Measurements from ENCODE around the gene SURF1.
"Not testable (repeated sequence)": the region's sequence is repeated elsewhere in the genome, so short reads cannot be mapped to it uniquely, and the experiment has no call there.

The SURF1 gene, protein sequence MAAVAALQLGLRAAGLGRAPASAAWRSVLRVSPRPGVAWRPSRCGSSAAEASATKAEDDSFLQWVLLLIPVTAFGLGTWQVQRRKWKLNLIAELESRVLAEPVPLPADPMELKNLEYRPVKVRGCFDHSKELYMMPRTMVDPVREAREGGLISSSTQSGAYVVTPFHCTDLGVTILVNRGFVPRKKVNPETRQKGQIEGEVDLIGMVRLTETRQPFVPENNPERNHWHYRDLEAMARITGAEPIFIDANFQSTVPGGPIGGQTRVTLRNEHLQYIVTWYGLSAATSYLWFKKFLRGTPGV

DNA sequence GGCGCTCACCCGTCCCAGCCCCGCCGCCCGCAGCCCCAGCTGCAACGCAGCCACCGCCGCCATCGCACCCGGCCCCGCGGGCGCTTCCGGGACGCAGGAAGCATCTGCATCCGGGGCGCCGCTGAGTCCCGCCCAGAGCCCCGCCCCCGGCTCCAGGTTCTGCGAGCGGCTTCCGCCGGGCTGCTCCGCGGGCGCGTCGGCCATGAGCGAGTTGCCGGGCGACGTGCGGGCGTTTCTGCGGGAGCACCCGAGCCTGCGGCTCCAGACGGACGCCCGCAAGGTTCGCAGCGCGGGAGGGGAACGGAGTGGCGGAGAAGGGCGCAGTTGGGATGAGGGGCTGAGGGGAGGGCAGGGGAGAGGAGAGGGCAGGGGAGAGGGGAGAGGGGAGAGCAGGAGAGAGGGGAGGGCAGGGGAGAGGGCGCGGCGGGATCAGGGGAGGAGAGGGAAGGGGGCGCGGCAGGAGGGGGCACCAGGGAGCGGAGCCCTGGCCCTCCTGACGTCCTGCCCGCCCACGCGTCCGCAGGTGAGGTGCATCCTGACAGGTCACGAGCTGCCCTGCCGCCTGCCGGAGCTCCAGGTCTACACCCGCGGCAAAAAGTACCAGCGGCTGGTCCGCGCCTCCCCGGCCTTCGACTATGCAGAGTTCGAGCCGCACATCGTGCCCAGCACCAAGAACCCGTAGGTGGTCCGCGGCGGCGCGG is at the start of gene SURF1, which contains the start of gene SURF2:
TSS of gene SURF1 (minus strand) at position 97 of the 701 bp plus-strand sequence. CDS start at position 63, 34 bp downstream.
TSS of gene SURF2 (plus strand) at position 160 of the 701 bp plus-strand sequence. CDS start at position 203, 43 bp downstream.
- no peak for DNase-seq (ENCODE audit: low read depth, low spot score)

DNA sequence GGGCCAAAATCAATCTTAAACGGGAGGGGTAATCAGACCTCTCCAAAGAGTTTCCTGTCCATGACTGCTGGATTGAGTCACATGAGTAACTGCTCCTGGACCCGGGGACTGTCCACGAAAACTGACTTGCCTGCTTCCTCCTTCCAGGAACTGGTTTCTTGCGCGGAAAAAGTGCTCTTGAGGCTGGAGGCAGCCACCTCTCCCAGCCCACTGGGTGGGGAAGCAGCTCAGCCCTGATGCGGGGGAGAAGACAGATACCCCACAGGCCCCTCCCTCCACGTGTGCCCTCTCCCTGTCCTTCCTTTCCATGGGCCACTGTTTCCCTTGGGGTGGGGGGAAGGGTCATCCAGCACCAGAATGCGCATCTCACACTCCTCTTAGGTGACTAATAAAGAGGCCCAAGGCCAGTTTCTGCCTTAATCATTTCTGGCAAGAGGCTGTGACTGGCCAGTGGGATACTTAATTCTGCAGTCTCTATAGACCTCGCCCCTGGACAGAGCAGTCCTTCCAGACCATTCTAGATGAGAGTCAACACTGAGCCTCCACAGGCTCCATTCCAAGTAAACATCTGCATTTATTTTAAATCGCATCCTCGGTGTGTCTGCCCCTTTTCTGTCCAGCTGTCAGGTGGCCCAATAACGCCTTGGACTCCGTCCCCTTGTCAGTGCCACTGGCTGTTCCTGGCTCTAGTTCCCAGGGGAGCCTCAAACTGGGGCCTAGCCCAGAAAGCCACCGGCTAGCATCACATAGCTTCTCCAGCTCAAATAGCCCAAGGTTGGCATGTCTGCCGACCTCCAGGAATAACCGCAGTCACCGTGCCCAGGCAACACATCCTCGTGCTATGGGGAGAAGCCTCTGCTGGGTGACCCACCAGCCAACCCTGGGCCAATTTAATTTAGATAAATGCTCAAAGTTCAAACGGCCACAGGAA is 49.5 kb upstream of the SURF1 start:
- no peak for DNase-seq (ENCODE audit: low read depth, low spot score)

DNA sequence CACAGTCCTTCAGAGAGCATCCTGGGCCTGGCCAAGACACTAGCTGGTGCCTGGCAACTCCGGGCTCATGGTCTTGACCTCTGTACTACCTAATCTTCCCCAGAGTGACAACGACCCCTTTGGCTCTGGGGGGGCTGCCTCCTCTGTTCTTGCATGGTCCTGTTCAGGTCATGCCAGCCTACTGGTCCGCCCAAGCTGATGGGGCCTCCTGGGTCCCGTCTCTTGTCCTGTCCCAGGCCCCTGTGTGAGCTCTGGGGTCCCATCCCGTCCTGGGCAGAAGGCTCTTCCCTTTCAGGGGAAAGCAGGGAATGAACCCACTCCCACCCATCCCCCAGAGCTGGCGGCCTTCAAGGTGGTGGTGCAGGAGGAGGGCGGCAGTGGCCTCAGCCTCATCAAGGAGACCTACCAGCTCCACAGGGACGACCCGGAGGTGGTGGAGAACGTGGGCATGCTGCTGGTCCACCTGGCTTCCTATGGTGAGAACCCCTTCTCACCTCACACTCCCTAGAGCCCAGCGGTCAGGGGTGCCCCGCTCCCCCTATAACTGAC is 48.2 kb upstream of the SURF1 start:
- DNase-seq (ENCODE audit: low read depth, low spot score), result no peak

DNA sequence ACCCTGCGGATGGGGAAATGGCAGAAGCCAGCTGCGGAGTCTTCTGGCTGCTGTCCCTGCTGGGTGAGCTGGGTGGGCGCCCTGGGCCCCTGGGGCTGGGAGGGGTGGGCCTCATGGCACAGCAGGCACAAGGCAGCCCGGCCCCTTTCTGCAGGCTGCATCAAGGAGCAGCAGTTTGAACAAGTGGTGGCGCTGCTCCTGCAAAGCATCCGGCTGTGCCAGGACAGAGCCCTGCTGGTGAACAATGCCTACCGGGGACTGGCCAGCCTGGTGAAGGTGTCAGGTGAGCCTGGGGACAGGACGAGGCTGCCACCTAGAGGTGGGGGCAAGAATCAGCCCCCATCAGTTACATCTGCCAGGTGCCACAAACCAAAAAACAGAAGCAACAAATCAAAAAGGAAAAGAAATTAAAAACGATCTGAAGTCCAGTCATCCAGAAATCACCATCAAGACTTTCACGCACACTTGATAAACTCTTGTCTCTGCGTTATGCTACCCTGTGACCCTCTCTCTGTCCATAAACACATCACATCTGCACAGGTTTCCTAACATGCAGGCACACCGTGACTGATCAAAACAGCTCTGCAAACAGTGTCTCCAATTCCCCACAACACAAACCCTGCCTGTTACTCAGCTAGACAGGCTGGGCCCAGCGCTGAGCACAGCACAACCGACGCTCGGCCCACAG is 47.6 kb upstream of the SURF1 start:
- DNase-seq (ENCODE audit: low read depth, low spot score), result no peak

DNA sequence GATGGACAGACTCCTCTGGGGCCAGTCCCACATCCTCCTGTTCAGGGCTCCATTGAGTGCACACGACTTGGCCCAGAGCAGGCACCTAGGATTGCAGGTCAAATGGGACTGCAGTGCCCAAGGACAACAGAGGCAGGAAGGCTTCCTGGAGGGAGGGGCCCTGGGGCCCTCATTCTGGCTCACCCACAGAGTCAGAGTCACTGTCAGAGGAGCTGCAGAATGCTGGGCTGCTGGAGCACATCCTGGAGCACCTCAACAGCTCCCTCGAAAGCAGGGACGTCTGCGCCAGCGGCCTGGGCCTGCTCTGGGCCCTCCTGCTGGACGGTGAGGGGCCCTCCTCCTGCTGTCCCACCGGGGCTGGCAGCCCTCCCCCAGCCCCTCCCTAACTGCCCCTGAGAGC is 46.4 kb upstream of the SURF1 start:
- DNase-seq (ENCODE audit: low read depth, low spot score), result no peak

DNA sequence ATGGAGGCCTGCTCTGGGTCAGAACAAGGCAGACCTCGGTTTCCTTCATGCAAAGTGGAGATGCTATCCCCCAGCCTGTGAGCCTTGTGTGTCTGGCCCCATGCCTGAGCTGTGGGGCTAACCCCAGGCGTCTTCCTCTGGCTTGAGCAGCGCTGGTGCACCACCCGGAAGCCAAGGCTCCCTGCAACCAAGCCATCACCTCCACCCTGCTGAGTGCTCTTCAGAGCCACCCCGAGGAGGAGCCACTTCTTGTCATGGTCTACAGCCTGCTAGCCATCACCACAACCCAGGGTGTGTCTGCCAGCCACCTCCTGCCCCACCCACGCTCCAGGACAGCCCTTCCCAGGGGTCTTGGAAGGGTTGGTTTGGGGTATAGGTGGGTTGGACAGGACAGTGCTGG is 45.3 kb upstream of the SURF1 start:
- no peak for DNase-seq (ENCODE audit: low read depth, low spot score)

DNA sequence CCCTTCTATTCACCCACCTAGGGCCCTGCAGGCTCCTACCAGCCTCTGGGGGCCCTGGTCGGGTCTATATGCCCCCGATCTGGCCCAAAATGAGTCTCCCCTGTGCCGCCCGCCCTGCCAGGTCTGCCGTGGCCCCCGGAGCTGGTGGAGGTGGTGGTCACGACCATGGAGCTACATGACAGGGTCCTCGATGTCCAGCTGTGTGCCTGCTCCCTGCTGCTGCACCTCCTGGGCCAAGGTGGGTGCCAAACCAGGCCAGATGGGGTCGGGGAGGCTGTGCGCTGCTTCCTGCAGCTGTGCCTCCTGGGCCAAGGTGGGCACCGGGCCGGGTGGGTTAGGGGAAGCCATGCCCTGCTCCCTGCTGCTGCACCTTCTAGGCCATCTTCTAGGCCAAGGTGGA is 44.0 kb upstream of the SURF1 start:
- DNase-seq (ENCODE audit: low read depth, low spot score), result no peak

DNA sequence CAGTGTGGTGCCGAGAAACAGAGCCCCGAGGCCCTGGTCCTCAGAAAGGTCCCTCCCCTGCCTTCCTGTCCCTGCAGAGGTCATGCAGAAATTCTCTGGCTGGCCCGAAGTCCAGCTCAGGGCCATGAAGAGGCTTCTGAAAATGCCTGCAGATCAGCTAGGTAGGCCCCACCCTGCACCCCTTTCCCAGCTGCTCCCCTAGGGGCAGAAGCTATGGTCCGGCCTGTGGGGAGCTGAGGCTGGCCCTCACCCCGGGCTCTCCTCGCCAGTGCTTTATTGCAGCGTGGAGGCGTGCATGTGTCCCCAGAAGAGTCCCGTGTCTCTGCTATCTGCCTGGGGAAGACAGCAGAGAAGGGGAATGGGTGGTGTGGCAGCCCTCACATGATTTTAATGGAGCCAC is 41.6 kb upstream of the SURF1 start:
- DNase-seq (ENCODE audit: low read depth, low spot score), result no peak

DNA sequence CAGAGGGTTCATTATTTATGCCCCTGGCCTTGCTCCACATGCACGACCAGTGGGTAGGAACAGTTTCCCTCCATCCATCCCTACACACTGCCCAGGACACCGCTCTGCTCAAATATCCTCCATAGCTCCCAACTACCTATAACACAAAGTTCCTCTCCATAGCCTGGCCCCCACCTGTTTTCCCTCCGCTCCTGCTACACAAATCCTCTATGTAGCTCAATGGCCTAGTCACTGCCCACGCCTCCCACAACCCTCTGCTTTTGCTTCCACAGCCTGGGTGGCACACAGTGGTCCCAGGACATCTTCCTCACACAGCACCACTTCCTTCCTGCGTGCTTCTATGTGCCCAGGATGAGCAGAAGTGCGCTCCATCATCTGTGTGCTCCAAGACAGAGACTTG is 41.1 kb upstream of the SURF1 start:
- no peak for DNase-seq (ENCODE audit: low read depth, low spot score)

DNA sequence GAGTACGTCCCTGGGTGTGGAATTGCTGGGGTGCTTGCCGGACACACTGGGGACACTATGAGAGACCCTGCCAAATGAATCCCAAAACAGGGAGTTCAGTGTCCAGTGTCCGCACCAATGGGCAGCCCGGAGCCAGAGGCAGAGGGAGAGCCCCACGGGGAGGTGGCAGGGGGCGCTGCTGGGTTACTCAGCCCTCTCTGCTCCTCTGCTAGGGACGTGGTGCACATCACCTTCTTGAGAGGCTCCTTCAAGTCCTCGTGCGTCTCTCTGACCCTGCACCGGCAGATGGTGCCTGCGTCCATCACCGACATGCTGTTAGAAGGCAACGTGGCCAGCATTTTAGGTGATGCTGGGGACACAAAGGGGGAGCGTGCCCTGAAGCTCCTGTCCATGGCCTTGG is 40.7 kb upstream of the SURF1 start:
- no peak for DNase-seq (ENCODE audit: low read depth, low spot score)

DNA sequence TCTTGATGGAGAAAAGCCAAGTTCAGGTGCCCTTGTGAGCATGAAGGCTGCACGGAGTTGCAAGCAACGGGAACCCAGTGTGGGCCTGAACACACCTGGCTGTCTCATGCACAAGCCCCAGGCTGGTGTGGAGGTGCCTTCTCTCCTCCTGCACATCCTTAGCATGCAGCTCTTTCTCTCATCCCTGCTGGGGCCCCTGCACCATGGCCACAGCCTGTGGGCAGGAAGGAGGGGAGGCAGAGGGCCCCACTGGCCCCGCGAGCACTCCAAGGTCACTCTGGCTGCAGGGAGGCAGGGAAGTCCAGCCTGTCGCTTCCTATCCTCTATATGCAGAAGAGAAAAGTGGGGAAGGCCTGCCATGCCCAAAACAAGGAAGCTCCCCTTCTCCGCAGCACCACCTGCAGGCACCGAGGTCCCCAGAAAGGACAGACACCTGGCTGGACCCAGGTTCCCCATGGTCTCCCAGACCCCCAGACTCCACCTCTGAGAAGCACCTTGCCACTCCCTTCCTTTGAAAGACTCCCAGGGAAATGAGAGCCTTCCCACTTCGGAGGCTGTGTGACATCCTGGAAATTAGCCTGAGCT is 38.5 kb upstream of the SURF1 start:
- no peak for DNase-seq (ENCODE audit: low read depth, low spot score)

DNA sequence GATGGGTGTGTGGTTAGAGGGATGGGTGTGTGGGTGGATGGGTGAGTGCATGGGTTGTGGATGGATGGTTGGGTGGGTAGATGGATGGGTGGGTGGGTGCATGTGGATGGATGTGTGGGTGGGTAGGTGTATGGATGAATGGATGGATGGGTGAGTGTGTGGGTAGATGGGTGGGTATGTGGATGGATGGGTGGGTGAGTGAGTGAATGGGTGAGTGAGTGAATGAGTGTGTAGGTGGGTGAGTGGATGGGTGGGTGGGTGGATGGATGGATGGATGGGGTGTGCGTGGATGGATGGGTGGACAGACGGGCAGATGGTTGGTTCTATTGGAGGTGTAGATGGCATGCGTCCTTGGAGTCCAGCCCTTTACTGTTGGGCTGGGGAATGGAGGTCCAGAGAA is 37.1 kb upstream of the SURF1 start:
- no peak for DNase-seq (ENCODE audit: low read depth, low spot score)

DNA sequence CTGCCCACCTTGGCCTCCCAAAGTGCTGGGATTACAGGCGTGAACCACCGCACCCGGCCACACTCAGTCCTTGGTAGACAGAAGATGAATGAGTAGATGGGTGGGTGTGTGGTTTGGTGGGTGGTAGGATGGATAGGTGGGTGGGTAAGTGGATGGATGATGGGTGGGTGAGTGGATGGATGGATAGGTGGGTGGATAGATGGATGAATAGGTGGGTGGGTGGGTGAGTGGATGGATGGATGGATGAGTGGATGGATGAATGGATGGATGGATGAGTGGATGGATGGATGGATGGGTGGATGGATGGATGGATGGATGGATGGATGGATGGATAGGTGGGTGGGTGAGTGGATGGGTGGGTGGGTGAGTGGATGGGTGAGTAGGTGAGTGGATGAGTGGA is 36.0 kb upstream of the SURF1 start:
- not testable (repeated sequence) for DNase-seq (ENCODE audit: low read depth, low spot score)

DNA sequence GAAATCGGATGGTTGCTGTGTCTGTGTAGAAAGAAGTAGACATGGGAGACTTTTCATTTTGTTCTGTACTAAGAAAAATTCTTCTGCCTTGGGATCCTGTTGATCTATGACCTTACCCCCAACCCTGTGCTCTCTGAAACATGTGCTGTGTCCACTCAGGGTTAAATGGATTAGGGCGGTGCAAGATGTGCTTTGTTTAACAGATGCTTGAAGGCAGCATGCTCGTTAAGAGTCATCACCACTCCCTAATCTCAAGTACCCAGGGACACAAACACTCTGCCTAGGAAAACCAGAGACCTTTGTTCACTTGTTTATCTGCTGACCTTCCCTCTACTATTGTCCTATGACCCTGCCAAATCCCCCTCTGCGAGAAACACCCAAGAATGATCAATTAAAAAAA is 35.2 kb upstream of the SURF1 start:
- not testable (repeated sequence) for DNase-seq (ENCODE audit: low read depth, low spot score)

DNA sequence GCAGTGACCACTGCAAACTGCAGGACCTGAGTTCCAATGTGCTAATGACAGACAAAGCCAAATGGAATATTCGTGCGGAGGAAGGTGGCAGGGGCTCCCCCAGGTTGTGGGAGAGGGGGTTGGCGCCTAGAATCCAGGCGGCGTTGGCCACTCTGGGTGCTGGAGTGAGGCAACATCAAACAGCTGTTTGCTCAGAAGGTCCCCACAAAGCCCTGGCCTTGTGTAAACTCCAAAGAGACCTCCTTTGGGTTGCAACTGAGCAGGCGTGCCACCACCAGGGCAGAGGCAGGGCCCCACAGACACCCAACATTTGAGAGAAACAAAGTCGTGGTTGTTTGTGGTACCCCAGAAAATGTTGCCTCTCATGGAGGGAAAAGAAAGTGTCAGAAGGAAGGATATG is 34.4 kb upstream of the SURF1 start:
- no peak for DNase-seq (ENCODE audit: low read depth, low spot score)

DNA sequence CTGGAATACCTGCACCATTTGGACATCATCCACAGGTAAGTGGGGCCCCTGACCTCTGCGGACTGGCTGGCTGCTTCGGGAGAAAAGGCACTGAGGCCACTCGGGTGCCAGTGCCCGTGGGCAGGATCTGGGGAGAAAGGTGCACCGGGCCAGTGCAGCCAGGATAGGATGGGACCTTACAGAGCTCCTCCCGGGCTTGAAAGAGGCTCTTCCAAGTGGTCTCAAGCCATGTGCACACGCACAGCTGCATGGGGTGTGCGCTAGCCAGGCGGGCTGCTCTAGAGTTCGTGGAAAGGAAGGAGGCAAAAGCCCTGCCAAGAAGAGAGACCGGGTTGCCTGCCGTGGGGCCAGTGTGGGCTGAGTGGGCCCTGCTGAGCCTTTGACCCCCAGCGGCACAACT is 33.3 kb upstream of the SURF1 start:
- no peak for DNase-seq (ENCODE audit: low read depth, low spot score)

DNA sequence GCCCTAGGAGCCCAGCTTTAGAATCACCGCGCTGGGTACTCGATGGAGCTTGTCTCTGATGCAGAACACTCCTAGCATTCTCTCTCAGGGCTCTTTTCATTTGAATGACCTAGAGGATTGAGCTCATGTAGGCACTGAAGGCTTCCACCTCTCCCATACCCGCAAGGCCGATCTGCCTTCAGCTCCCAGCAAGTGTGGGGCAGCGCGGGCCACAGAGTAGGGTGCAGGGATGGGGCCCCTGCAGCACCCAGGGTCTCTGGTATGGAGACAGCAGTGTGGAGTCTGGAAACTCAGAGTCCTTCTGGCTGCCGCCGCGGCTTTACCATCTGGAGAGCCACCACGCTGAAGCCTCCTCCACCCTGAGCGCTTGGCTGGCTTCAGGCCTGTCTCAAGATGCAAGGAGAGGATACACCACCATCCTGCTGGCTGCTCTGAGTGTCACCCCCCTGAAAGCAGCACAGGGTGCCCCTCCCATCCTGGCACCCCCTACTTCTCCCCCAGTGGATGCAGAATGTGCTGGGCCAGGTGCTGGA is 32.8 kb upstream of the SURF1 start:
- no peak for DNase-seq (ENCODE audit: low read depth, low spot score)

DNA sequence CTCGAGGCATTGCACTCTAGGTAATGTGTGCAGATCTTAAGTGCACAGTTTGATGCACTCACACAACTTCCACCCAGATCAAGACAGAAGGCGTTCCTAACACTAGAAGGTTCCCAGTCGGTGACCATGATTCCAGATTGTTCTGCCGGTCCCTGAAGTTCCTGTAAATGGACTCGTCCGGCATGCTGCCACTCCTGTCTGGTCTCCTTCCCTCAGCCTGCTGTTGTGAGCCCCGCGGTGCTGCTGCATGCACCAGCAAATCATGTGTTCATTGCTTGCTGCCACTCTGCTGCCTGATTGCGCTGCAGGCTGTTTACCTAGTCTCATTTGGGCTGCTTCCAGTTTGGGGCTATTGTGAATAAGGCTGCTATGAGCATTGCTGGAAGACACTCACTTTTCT is 31.4 kb upstream of the SURF1 start:
- no peak for DNase-seq (ENCODE audit: low read depth, low spot score)

DNA sequence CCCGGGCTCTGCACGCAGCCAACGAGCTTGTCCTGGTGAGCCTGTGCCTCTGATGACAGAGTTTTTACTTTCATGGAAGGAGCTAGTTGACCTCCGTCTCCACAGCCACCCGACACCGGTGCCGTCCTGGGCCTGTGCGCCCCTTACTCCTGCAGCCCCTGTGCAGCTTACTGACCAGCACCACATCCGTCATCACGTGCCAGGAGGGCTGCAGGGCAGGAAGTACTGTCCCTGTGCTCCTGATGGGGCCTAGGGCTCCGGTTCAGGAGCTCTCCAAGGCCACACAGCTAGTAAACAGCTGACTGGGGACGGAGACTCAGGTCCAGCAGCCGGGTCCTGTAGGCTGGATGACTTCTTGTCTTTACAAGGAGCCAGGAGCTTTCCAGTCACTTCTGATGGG is 30.1 kb upstream of the SURF1 start:
- DNase-seq (ENCODE audit: low read depth, low spot score), result no peak

DNA sequence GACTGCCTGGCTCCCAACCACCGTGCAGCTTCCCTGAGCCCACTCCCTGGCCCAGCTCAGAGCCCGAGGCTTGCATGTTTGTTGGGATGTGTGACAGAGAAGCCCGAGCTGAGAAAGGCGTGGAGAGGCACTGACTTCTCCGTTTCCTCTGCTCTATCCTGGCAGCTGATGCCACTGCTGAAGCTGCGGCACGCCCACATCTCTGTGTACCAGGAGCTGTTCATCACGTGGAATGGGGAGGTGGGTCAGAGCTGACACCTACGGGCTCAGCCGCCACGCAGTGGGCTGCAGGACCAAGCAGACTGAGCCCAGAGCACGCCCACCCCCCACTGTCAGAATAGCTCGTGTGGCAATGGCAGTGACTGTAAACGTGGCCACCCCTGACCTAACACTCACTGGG is 29.2 kb upstream of the SURF1 start:
- DNase-seq (ENCODE audit: low read depth, low spot score), result no peak

Data from brain pericyte (primary cell).